Mesenteric fat pad (tissue), 1 donor: Measurements from ENCODE around the gene ACO2. TPM values are rescaled to one million over a fixed set of nuclear protein-coding genes. Genes with fewer than 3 reads are reported as not detected.

Experiments
- DNase-seq: peaks from one replicate; pipeline ENCODE4 v3.0.0-alpha.2; 2020; ENCODE audit warnings: low spot score
- total RNA-seq: library from RNA; stranded (reverse); fragmentation: NEBNext Ultra II Directional; extraction: Animal tissue kit (Norgen Biotek cat#: 25700); gene quantifications from one replicate; pipeline ENCODE4 v1.2.1, GENCODE V29; 2021
- donor health status: DM: yes; HTN: yes; CAD: no.

Gene ACO2
- total RNA-seq, 1 donor from 2014 or later = 109 TPM

GRCh38 chr22:41488076-41488475, 19.2 kb downstream of the ACO2 start:
- DNase-seq = no peak

GRCh38 chr22:41488596-41489385, 19.9 kb downstream of the ACO2 start:
- no peak for DNase-seq

- DNase-seq = no peak
Observed at GRCh38 chr22:41491374-41492100, 22.6 kb downstream of the ACO2 start.

- no peak for DNase-seq
Observed at GRCh38 chr22:41498303-41498835, 29.5 kb downstream of the ACO2 start.

- no peak for DNase-seq
Observed at GRCh38 chr22:41499624-41500280, 30.8 kb downstream of the ACO2 start.

GRCh38 chr22:41500303-41500702, 31.4 kb downstream of the ACO2 start:
- DNase-seq = no peak

GRCh38 chr22:41501209-41501608, 32.3 kb downstream of the ACO2 start:
- DNase-seq = no peak

GRCh38 chr22:41504397-41504796, 35.5 kb downstream of the ACO2 start:
- no peak for DNase-seq

- no peak for DNase-seq
Observed at GRCh38 chr22:41504816-41505215, 35.9 kb downstream of the ACO2 start.

- DNase-seq = no peak
Observed at GRCh38 chr22:41505511-41506220, 36.7 kb downstream of the ACO2 start.

GRCh38 chr22:41507330-41508063, 38.6 kb downstream of the ACO2 start:
- no peak for DNase-seq

- DNase-seq = no peak
Observed at GRCh38 chr22:41508770-41509170, 39.9 kb downstream of the ACO2 start.

GRCh38 chr22:41511521-41511968, 42.6 kb downstream of the ACO2 start:
- DNase-seq = no peak

- no peak for DNase-seq
Observed at GRCh38 chr22:41512421-41513194, 43.7 kb downstream of the ACO2 start.

GRCh38 chr22:41513391-41513790, 44.5 kb downstream of the ACO2 start:
- DNase-seq = no peak

- no peak for DNase-seq
Observed at GRCh38 chr22:41516462-41516861, 47.5 kb downstream of the ACO2 start.

- no peak for DNase-seq
Observed at GRCh38 chr22:41517172-41518047, 48.5 kb downstream of the ACO2 start.

GRCh38 chr22:41518048-41518347, 49.1 kb downstream of the ACO2 start:
- DNase-seq = no peak

- no peak for DNase-seq
Observed at GRCh38 chr22:41521126-41521525, 52.2 kb downstream of the ACO2 start.
